HepG2 (cell line): ENCODE results near the gene MAML1. TPM values are rescaled to one million over a fixed set of nuclear protein-coding genes. Genes with fewer than 3 reads are reported as not detected.

Experiments
- ARNT ChIP-seq: fragments of 450-650 bp; IDR thresholded peaks from 2 replicates; pipeline ENCODE4 v1.6.1; 2017
- ATF7 ChIP-seq, 2 experiments: fragments of 450-650 bp in 1 of 2; sonication (generic) in 1 of 2; formaldehyde crosslinking in 1 of 2; IDR thresholded peaks; 2 replicates each; pipeline versions ENCODE4 v1.4.0 to v1.6.1; 2016 to 2020; ENCODE audit warnings: antibody characterized with exemption in 1 of 2, mild to moderate bottlenecking in 1 of 2, missing genetic modification reagents in 1 of 2
- BRD4 ChIP-seq: sonication (generic); formaldehyde crosslinking; IDR thresholded peaks from 2 replicates; pipeline ENCODE4 v1.4.0; 2020; ENCODE audit warnings: missing genetic modification reagents
- HDAC1 ChIP-seq: sonication (generic); formaldehyde crosslinking; IDR thresholded peaks from 2 replicates; pipeline ENCODE4 v1.5.1; 2020; ENCODE audit warnings: mild to moderate bottlenecking, missing genetic modification reagents
- MBNL3 ChIP-seq: fragments of 250-450 bp; sonication (Bioruptor Pico); conservative IDR thresholded peaks from 2 replicates; pipeline ENCODE4 v1.8.0; 2022; ENCODE audit warnings: mild to moderate bottlenecking, inconsistent platforms
- MED13 ChIP-seq: sonication (generic); formaldehyde crosslinking; IDR thresholded peaks from 2 replicates; pipeline ENCODE4 v1.5.0; 2020; ENCODE audit warnings: missing genetic modification reagents
- NR2F1 ChIP-seq, 2 experiments: fragments of 450-650 bp in 1 of 2; formaldehyde crosslinking in 1 of 2; IDR thresholded peaks; 2 replicates each; pipeline versions ENCODE4 v1.5.0 to v1.6.1; 2016 to 2020; ENCODE audit warnings: mild to moderate bottlenecking in 1 of 2, missing compliant biosample characterization in 1 of 2, missing genetic modification reagents in 1 of 2, moderate library complexity in 1 of 2
- POGK ChIP-seq: sonication (generic); formaldehyde crosslinking; conservative IDR thresholded peaks from 2 replicates; pipeline ENCODE4 v1.8.0; 2022; ENCODE audit warnings: mild to moderate bottlenecking, moderate library complexity, missing genetic modification reagents
- SALL2 ChIP-seq: sonication (generic); formaldehyde crosslinking; IDR thresholded peaks from 2 replicates; pipeline ENCODE4 v1.8.1; 2023; ENCODE audit warnings: mild to moderate bottlenecking, missing genetic modification reagents, inconsistent platforms
- U2AF2 ChIP-seq: fragments of 200-400 bp; formaldehyde crosslinking; IDR thresholded peaks from 2 replicates; pipeline ENCODE4 v1.6.1; 2017; ENCODE audit warnings: low read depth, mild to moderate bottlenecking, low read length
- ZMAT3 ChIP-seq: sonication (generic); formaldehyde crosslinking; conservative IDR thresholded peaks from 2 replicates; pipeline ENCODE4 v1.7.0; 2021; ENCODE audit warnings: missing genetic modification reagents
- ZNF383 ChIP-seq: sonication (generic); formaldehyde crosslinking; IDR thresholded peaks from 2 replicates; pipeline ENCODE4 v1.4.0; 2020; ENCODE audit warnings: missing genetic modification reagents, mild to moderate bottlenecking, borderline replicate concordance
- ZNF451 ChIP-seq: sonication (generic); formaldehyde crosslinking; IDR thresholded peaks from 2 replicates; pipeline ENCODE4 v1.5.0; 2020; ENCODE audit warnings: mild to moderate bottlenecking, missing genetic modification reagents
- ZNF660 ChIP-seq: sonication (generic); formaldehyde crosslinking; IDR thresholded peaks from 2 replicates; pipeline ENCODE4 v1.5.1; 2020; ENCODE audit warnings: mild to moderate bottlenecking, low read depth, missing genetic modification reagents, borderline replicate concordance
- ZNF788 ChIP-seq: sonication (generic); formaldehyde crosslinking; IDR thresholded peaks from 2 replicates; pipeline ENCODE4 v1.5.0; 2020; ENCODE audit warnings: mild to moderate bottlenecking, missing genetic modification reagents, borderline replicate concordance
- polyA plus RNA-seq, 8 experiments: library from polyadenylated mRNA; depleted of rRNA in 3 of 8; stranded (reverse) in 7 of 8; unstranded in 1 of 8; fragments of >200 nt; fragmentation: Illumina TruSeq in 4 of 8; extraction: Trizol in 4 of 8; gene quantifications; 2 replicates each; pipeline versions ENCODE4 v1.2.1 to v1.2.3, GENCODE V29; 2011 to 2016; ENCODE audit warnings: low read depth in 4 of 8, missing spikeins in 1 of 8, mixed read lengths in 1 of 8; ENCODE audit not compliant: insufficient read depth in 1 of 8
- total RNA-seq, 5 experiments: library from RNA; depleted of rRNA; stranded (reverse); fragments of >200 nt; fragmentation: Illumina TruSeq; extraction: Trizol; gene quantifications; 2 replicates each; pipeline ENCODE4 v1.2.3, GENCODE V29; 2016; ENCODE audit warnings: low read depth in 1 of 5
- TF ChIP-seq, protein P1 (sequence below), 2 experiments: sonication (generic) in 1 of 2; formaldehyde crosslinking in 1 of 2; IDR thresholded peaks; 2 replicates each; pipeline versions ENCODE4 v1.4.0 to v1.6.1; 2018 to 2020; ENCODE audit warnings: missing genetic modification reagents in 2 of 2, borderline replicate concordance in 1 of 2, low read depth in 1 of 2, mild to moderate bottlenecking in 1 of 2, missing biosample characterization in 1 of 2
- TF ChIP-seq, protein P2 (sequence below): sonication (generic); formaldehyde crosslinking; IDR thresholded peaks from 2 replicates; pipeline ENCODE4 v1.8.0; 2023; ENCODE audit warnings: mild to moderate bottlenecking, missing genetic modification reagents
- TF ChIP-seq, protein P3 (sequence below): sonication (generic); formaldehyde crosslinking; IDR thresholded peaks from 2 replicates; pipeline ENCODE4 v1.4.0; 2020; ENCODE audit warnings: missing genetic modification reagents

The MAML1 gene
- total and polyA plus RNA-seq, 2 of the 13 experiments (the other 11 are each of a cell fraction or from before 2014, with no cell fraction given) = 10.0 to 10.8 TPM

GRCh38 chr5:179819296-179820126 lies 86.9 kb downstream of the MAML1 start (continued):
- no peak for TF ChIP-seq ZNF788
- TF ChIP-seq NR2F1 (CRISPR knock-in tag; IDR thresholded peaks at IDR 0.05) = no peak
- no peak for TF ChIP-seq BRD4 (CRISPR knock-in tag)
- TF ChIP-seq, protein P1, sequence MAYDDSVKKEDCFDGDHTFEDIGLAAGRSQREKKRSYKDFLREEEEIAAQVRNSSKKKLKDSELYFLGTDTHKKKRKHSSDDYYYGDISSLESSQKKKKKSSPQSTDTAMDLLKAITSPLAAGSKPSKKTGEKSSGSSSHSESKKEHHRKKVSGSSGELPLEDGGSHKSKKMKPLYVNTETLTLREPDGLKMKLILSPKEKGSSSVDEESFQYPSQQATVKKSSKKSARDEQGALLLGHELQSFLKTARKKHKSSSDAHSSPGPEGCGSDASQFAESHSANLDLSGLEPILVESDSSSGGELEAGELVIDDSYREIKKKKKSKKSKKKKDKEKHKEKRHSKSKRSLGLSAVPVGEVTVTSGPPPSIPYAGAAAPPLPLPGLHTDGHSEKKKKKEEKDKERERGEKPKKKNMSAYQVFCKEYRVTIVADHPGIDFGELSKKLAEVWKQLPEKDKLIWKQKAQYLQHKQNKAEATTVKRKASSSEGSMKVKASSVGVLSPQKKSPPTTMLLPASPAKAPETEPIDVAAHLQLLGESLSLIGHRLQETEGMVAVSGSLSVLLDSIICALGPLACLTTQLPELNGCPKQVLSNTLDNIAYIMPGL (CRISPR knock-in tag; IDR thresholded peaks at IDR 0.05; ENCODE audit: borderline replicate concordance in 1 of 2, low read depth in 1 of 2) = no peak; a peak in 1 of 4 replicates
- TF ChIP-seq HDAC1 = peak; percentile 68; the same call in 1 of the 2 replicates
- no peak for TF ChIP-seq POGK (CRISPR knock-in tag)
- TF ChIP-seq ZNF660 (CRISPR knock-in tag) = no peak; the same call in 1 of the 2 replicates
- TF ChIP-seq, protein P2, sequence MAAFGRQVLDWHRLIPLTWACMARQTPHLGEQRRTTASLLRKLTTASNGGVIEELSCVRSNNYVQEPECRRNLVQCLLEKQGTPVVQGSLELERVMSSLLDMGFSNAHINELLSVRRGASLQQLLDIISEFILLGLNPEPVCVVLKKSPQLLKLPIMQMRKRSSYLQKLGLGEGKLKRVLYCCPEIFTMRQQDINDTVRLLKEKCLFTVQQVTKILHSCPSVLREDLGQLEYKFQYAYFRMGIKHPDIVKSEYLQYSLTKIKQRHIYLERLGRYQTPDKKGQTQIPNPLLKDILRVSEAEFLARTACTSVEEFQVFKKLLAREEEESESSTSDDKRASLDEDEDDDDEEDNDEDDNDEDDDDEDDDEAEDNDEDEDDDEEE (CRISPR knock-in tag) = no peak
- TF ChIP-seq ZNF383 (CRISPR knock-in tag) = no peak
- TF ChIP-seq MBNL3 (CRISPR knock-in tag) = no peak
- no peak for TF ChIP-seq ARNT
- TF ChIP-seq, protein P3, sequence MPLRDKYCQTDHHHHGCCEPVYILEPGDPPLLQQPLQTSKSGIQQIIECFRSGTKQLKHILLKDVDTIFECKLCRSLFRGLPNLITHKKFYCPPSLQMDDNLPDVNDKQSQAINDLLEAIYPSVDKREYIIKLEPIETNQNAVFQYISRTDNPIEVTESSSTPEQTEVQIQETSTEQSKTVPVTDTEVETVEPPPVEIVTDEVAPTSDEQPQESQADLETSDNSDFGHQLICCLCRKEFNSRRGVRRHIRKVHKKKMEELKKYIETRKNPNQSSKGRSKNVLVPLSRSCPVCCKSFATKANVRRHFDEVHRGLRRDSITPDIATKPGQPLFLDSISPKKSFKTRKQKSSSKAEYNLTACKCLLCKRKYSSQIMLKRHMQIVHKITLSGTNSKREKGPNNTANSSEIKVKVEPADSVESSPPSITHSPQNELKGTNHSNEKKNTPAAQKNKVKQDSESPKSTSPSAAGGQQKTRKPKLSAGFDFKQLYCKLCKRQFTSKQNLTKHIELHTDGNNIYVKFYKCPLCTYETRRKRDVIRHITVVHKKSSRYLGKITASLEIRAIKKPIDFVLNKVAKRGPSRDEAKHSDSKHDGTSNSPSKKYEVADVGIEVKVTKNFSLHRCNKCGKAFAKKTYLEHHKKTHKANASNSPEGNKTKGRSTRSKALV (CRISPR knock-in tag) = 0 out of 2 replicates have a peak, but pooled peaks have one; percentile 17
- peak; percentile 70; the same call in 1 of the 2 replicates for TF ChIP-seq ZMAT3 (CRISPR knock-in tag)
- TF ChIP-seq ZNF451 = peak; percentile 81
- TF ChIP-seq MED13 (CRISPR knock-in tag) = no peak; the same call in 1 of the 2 replicates
- TF ChIP-seq U2AF2 = no peak
- TF ChIP-seq ATF7 (IDR thresholded peaks at IDR 0.05) = no peak
- TF ChIP-seq ATF7 (CRISPR knock-in tag; IDR thresholded peaks at IDR 0.05) = no peak; the same call in 1 of the 2 replicates
- no peak; the same call in 1 of the 2 replicates for TF ChIP-seq SALL2 (CRISPR knock-in tag)
